Hematopoietic multipotent progenitor cell treated with erythropoietin and hydrocortisone succinate and interleukin-3 and kit ligand, for 15 days (in vitro differentiated cells): ENCODE measurements around the gene ZNF79.
A peak's percentile ranks its signal among the peaks of the same experiment; 100 is the strongest.
"Not testable (repeated sequence)": the region's sequence is repeated elsewhere in the genome, so short reads cannot be mapped to it uniquely, and the experiment has no call there.

Experiments used
- DNase-seq: peaks from one replicate; pipeline ENCODE4 v3.0.0-alpha.2; 2015; ENCODE audit warnings: low spot score

ZNF79 gene

DNA sequence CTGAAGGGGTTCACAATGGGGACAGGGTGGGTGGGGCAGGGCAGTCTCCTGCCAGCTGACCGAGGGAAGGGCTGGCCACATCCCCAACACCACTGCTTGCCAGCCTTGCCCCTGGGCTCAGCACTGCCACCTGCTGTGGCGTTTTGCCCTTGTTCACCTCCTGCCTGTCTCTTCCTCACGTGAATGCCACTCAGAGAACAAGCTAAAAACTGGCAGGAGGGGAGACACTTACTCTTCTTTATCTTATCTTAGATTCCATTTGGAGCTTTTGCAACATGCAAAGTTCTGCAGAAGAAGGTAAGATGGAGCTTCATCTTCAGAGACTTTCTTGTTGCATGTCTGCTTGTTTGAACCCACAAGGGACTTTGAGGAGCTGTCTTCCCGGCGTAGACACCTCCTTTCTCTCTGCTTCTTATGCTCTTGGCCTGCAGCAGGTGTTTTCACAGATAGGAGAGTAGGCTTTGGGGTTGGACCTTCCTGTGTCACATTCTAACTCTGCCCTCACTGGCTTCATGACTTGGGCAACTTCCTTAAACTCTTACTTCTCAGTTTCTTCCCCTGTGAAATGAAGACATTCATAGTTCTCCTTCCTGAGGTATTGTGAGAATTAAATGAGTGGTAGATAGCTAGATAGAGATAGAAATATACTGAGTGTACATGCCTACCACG, 31.3 kb downstream of the ZNF79 start:
- peak; percentile 71 for DNase-seq

DNA sequence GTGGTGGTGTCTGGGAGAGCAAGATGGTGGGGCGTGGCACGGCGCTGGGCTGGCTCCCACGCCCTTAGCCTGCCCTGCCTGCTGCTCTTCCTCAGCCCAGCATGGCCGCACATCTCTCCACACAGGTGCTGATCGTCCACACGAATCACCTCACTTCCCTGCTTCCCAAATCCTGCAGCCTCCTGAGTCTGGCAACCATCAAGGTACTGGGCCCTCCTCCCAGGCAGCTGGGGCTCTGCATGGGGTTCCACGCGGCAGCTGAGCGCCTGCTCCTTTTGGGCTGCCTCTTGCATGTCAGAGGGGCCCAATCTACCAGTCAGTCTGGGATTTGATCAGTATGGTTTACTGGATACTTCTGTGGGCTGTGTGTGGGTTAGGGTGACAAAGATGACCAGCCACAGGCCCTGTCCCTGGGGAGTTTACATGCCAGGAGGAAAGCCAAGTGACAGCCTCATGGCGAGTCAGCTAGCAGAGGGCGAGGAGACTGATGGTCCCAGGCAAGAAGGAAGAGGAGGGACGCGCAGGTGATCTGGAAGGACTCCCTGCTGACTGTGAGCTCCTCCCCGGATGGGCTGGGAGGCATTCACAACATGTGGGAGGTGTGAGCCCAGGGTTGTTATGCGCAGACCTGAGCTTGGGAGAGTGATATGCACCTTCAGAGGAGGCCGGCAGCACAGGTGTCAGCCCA, 33.2 kb downstream of the ZNF79 start:
- DNase-seq, result no peak

DNA sequence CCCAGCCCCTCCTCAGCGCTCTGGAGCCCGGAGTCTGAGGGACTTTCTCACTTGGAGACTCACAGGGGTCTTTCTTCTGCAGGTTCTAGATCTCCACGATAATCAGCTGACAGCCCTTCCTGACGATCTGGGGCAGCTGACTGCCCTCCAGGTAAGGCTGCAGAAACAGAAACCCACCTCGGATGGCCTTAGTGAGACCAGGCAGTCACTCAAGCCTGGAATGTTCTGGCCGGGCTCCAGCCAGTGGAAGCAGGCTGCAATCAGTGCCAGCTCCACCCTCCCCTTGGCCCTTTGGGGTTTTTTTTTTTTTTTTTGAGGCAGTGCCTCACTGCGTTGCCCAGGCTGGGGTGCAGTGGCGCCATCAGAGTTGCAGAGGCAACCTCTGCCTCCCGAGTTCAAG, 34.7 kb downstream of the ZNF79 start:
- no peak for DNase-seq

DNA sequence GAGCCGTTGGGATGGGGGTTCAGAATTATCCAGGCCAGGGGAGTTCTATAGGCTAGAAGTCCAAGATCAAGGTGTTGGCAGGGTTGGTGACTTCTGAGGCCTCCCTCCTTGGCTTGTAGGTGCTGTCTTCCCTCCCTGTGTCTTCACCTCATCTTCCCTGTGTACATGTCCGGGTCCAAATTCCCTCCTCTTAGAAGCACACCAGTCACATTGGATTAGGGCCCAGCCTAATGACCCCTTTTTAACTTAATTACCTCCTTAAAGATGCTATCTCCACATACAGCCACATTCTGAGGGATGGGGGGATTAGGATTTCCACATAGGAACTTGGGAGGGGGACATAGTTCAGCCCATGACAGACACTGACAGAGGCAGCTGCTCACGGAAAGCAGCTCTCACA, 39.2 kb downstream of the ZNF79 start:
- DNase-seq, result no peak

DNA sequence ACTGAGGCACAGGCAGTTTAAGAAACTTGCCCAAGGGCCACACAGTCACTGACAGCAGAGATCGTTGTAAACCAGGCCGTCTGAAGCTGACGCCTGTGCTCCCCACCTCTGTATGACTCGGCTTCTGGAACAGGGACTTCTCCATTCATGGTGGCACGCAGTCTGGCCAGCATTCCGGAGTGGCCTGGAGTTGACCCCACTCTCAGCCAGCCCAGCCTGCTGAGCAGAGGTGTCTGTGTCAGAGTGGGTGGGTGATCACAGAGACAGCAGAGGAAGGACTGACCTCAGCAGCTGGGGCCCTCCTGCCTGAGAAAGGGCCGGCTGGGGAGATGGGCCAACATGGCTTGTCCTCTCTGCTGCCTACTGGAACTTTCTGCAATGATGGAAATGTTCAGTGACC, 39.7 kb downstream of the ZNF79 start:
- DNase-seq, result no peak

DNA sequence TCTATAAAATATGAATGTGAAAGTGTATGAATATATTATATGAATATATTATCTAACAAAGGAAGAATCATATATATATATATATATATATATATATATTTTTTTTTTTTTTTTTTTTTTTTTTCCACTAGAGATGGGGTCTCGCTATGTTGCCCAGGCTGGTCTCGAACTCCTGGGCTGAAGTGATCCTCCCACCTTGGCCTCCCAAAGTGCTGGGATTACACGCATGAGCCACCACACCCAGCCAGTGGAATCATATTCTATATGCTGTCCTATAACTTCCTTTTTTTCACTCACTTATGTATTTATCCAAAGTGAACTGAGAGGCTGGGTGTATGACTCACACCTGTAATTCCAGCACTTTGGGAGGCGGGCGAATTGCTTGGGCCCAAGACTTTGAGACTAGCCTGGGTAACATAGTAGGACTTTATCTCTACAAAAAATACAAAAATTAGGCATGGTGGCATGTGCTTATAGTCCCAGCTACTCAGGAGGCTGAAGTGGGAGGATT, 42.3 kb downstream of the ZNF79 start:
- not testable (repeated sequence) for DNase-seq

DNA sequence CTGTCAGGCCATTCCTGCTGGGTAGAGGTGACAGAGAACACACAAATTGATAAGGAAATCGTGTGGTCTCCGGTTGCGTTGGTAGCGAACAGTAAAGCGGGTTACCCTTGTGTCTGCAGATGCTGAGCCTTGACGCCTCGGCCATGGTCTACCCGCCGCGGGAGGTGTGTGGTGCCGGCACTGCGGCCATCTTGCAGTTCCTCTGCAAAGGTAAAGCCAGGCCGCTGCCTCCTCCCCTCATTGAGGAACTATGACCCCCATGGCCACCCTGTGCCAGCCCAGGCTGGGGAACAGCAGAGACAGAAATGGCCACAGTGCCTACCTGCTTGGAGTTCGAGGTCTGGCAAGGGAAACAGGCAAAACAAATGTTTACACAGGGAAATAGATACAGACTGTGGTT, 43.4 kb downstream of the ZNF79 start:
- no peak for DNase-seq

DNA sequence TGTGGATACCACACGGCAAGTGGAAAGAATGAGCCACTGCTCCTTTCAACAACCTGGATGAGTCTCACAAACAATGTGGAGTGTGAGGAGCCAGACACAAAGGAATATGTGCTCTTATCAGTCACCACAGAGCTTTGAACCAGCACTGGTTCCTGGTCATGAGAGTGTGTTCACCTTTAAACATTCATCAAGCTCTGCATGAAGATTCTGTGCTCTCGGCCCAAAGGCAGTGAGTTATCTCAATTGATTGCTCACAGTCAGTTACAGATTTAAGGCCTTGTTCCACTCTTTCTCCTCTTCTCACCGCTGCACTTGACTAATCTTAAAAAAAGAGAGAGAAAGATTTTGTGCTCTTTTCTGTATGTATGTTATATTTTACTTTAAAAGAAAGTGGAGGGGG, 46.5 kb downstream of the ZNF79 start:
- DNase-seq, result no peak

DNA sequence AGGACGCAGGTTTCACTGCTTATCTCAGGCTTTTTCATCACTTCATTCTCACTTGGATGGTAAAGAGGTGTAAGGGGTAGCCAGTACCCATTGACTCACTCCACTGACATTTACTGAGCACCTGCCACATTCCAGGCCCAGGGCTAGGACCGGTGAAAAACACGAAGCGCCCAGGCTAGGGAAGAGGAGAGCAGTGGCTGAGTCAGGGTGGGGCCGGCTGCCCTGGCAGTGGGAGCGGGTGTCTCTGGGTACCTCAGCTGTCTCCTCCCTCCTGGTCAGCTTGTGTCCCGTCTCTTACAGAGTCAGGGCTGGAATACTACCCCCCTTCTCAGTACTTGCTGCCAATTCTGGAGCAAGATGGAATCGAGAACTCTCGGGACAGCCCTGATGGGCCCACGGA, 49.3 kb downstream of the ZNF79 start:
- DNase-seq, result no peak

DNA sequence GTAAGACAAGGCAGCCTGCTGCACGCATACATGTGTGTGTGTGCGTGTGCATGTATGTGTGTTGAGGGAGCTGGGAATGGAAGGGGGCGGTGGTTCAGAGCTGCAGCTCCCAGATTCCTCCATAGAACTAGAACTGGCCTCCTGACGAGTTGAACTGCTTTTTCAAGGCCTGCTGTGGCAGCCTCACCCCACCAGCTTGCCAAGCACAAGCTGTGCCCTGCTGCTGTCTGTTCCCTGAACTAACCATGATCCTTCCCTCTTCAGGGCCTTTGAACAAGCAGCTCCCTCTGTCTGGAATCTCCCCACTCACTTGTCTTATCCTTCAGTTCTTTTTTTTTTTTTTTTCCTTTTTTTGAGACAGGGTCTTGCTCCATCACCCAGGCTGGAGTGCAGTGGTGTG, 49.8 kb downstream of the ZNF79 start:
- no peak for DNase-seq

DNA sequence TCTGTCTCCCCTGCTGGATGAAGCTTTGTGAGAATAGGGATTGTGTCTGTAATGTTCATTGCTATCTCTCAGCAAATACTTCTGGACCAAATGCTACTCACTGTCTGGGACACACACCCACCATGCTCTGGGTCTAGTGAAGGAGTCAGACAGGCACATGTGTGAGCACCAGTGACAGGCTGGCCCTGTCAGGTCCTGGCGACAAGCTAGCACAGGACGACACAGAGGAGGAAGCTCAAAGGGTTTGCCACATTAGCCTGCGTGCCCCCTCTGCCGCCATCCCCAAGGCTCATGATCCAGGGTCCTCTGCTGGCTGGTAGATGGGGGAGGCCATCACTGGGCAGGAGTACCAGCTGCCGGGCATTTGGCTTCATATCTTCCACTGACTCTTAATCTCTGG, 50.4 kb downstream of the ZNF79 start:
- DNase-seq, result no peak

DNA sequence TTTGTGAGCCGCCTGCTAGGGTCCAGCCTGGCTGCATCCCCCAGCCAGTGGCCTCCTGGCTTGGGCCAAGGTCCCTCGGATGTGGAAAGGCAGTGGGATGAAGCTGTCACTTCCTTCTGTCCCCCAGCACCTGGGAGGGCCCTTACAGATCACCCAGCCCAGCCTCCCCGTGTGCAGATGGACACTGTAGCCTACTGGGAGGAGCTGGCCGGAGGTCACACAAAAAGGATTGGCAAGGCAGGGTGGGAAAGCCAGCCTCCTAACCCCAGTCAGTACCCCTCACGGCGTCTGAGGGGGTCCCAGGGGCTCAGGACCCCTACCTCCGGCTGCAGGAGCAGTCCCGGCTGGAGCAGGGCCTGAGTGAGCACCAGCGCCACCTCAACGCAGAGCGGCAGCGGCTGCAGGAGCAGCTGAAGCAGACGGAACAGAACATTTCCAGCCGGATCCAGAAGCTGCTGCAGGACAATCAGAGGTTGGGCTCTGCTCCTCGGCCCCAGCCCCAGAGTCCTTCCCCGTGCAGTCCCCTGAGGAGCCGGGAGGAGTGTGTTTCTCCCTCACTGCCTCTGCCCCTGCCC, 55.4 kb downstream of the ZNF79 start:
- DNase-seq, result no peak

DNA sequence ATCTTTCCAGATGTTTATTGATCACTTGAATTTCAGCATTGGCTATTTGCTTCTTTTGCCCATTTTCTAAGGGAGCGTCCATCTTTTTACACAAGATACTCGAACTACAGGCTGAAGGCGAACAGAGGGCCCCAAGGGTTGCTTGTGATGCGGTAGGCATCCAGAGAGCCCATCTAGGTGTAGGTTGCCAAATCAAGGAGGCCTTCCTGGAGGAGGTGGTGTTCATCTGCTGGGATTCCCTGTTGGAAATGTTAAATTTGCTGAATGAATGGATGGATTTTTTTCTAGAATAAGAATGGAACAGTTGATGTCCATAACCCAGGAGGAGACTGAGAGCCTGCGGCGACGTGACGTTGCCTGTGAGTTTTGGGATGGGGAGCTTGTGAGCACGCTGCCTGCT, 58.5 kb downstream of the ZNF79 start:
- no peak for DNase-seq

DNA sequence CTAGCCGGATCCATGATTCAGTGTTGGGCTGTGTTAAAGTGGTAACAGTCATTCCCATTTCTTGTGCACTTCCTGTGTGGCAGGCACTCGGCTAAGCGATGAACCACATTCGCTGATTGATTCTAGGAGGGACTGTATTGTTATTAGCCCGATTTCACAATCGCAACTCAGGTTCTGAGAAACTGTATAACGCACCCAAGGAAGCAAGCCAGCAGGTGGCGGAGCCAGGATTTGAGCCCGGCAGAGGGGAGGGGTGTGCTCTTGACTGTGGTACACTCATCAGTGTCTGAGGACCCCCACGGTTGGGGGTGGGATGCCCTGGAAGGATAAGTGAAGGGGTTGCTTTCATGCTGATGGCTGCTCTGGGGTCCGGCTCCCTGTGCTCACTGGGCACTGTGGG, 61.8 kb downstream of the ZNF79 start:
- DNase-seq, result no peak

DNA sequence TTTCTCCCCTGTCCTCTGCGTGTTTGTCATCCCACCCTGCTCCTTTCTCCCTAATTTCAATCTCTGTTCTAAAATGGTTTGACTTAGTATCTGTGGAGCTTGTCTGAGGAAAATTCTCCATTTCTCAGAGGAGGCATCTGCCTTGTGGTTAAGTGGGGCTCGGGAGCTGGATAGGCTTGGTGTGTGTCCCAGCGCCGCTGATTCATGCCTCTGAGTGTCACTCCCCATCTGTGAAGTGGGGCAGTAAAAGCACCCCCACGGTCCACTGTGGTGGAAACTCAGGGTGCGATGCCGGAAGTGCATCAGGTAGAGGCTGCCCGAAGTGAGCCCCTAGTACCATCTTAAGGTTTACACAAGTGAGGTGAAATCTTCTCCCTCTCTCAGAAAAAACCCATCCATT, 64.8 kb downstream of the ZNF79 start:
- DNase-seq, result no peak

DNA sequence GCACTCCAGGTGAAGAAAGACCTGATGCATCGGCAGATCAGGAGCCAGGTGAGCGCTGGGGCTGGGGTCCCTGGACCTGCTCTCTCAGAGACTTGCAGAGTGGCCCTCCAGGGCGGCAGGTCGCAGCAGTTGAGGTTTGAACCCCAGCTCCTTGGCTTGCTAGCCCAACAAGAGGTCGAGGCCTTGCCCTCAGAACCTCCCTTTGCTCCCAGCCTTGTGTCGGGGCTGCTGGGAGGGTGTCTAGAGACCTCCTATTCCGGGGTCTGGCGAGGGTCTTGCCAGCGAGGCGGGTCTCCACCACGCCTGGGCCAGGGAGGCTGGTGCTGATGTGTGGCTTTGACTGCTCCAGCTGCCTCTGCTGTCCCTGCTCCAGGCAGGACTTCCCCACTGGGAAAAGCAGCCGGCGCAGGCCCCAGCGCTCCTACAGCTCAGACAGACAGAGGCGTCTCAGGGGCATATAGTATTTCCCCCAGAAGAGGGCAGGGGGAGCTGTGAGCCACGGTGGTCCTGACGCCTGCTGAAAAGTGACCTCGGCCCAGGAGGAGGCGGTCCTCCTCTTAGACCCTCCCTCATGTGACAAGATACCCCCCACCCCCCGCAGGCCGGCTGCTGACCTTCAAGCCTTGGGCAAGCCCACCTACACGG, 65.4 kb downstream of the ZNF79 start:
- no peak for DNase-seq

DNA sequence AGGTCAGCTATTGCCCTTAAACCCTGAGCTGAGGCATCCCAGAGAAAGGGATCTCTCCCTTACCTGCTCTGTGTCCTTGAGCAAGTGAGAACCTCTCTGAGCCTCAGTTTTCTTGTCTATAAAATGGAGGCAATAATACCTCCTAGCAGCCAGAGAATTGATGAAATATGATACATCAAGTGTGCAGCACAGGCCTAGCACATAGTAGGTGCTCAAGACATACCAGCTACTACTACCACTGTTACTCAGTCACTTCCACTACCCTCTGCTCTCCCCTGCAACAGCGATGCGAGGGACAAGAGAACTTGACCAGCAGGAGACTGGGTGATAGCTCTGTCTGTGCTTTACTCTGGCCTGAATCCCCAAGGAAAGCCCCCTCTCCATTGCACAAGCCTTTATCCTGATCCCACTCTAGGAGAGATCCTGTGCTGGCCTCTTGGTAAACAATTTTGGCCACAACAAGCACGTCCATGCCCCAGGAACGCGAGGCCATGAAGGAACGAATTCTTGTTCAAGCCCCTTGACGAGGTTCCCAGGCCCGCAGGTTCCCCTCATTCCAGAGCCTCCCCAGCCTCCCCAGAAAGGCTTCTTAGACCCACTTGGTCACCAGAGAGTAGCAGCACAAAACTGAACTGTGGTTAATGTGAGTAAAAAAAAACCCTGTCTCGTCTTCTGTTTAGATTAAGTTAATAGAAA, 66.5 kb downstream of the ZNF79 start:
- DNase-seq, result no peak

DNA sequence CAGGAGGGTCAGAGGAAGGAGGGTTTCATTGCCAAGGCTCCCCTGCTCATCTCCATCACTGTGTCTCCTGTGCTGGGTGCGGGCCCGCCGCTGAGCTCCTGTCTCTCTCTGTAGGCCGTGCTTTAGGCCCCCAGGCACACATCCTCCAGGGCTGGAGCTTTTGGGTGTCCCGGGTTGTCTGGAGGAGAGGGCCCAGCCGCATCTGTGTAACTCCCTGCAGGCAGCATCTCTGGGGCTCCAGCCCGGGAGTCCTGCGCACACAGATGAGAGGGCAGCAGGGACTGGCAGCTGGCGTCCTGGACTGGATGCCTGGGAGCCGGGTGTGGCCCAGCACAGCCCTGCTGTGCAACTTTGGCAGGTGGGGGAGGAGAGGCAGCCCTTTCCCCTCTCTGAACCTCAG, 67.3 kb downstream of the ZNF79 start:
- no peak for DNase-seq

DNA sequence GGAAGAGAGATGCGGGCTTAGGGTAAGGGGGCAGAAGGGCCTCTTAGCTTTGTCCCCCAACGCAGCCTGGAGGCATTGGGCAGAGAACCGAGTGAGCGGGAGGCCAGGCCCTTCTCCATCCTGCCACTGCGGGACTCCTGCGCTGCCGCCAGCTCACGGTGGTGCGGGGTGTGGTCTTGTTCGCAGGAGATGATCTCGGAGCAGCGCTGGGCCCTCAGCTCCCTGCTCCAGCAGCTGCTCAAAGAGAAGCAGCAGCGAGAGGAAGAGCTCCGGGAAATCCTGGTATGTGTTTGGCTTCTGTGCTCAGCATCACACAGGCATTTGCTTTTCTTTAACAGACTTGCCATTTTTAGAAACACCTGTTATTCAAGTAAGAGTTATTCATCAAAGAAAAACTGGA, 68.4 kb downstream of the ZNF79 start:
- DNase-seq, result no peak

DNA sequence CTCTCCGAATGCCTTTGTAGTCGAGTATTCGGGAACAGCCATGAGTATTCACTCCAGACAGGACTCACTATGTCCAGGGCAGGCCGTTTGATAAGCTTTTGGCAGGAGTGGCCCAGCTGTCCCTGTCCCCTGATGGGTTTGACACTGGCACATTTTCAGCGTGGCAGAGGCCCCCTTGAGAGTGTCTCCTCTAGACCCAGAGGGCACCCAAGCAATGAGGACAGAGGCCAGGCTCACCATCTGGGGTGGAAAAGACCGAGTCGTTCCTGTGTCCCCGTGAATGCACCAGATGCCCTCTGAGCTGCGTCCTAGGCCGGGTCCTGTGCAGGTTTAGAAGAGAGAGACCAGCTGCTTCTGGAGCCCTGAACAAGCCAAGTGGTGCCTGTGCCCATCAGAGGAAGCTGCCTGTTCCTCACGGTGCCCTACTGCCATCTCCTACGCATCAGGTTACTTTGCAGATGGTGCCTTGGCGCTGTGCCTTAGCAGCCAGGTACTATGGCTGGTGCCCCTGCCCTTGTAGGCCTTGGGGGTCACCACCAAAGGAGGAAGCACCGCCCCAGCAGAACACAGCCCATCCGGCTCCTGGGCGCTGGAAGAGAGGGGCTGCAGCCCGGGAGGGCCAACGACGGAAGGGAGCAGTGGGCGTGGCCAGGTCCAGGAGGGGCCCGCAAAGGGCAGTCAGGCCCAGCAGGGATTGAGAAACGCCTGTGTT, 69.6 kb downstream of the ZNF79 start:
- DNase-seq, result no peak

DNA sequence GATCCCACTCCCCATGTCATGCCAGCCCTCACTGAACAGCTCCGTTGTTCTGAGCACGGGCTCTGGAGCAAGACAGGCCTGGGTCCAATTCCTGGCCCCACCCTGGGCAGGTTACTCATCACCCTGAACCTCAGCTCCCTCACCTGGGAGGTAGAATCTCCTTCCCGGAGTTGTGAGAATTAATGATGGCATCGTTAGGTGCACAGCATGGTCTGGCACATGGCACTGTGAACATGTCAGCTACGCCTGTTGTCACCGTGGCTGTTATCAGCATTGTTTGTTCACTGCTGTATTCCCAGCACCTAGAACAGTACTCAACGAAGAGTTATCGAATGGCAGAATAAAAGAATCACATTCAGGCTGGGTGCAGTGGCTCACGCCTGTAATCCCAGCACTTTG, 70.1 kb downstream of the ZNF79 start:
- no peak for DNase-seq
